Medulla oblongata (tissue), 1 donor: ENCODE data around the gene TEX14.
A peak's percentile ranks its signal among the peaks of the same experiment; 100 is the strongest.

ENCODE experiments used
- DNase-seq: peaks from one replicate; pipeline ENCODE4 v3.0.0-alpha.2; 2015; ENCODE audit errors: extremely low spot score

Gene TEX14

DNA sequence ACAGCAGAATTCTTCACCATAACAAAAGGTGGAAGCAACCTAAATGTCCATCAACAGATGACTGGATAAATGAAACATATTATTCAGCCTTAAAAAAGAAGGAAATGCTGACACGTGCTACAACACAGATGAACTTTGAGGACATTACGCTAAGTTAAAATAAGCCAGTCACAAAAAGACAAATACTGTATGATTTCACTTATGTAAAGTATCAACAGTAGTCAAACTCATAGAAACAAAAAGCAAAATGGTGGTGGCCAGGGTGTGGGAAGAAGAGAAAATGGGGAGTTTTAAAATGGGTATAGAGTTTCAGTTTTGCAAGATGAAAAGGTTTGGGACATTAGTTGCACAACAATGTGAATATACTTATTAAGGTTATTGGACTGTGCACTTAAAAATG is 127.6 kb downstream of the TEX14 start:
- no peak for DNase-seq

DNA sequence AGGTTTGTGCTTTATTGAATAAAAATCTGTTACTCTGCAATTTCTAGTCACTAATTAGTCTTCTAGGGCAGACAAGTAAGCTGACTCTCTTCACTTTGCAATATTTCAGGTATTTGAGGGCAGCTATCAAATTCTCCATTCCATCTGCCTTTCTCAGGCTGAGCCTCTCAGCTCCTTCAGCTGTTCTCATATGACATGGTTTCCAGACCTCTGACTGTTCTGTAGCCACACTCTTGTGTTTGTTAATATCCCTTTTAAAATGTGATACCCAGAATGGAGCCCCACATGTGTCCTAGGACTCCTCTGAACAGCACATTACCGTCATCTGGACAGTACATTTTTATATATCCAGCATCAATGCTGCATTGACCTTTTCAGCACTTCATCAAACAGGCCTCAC is 131.3 kb downstream of the TEX14 start:
- no peak for DNase-seq

DNA sequence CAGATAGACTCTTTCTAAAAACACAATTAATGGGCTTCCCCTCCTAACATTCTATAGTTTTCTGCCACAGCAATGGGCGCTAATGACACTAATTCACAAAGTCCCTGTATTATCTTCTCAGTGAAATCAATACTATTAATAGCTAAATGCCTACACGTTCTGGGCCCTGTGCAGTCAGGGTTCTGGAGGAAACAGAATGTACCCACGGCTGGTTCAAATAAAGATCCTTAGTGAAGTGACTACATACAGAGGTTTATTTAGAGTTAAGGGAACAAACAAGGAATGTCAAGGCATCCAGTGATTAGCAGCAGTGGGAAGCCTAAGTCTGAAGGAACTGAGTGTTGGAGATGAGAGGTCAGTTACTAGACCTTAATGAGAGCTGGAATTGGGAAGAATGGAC is 133.9 kb downstream of the TEX14 start:
- no peak for DNase-seq

DNA sequence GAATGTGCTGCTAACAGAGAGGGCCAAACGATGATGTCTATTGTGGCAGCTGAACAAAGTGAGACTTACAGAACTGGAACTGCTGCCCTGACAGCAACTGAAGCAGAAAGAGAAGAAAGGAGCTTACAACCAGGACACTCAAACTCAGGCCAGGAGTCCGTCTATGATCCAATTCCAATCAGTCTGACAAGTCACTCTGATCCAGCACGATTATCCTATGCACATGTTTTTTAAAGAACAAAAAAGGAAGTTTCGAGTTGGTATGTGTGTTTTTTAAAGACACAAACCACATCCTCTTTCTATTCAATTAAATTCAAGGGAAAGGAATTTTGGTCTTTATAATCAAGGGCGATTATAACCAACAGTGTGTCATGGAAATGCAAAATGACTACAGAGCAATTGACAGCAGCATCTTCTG is 135.0 kb downstream of the TEX14 start:
- peak; percentile 84 for DNase-seq

DNA sequence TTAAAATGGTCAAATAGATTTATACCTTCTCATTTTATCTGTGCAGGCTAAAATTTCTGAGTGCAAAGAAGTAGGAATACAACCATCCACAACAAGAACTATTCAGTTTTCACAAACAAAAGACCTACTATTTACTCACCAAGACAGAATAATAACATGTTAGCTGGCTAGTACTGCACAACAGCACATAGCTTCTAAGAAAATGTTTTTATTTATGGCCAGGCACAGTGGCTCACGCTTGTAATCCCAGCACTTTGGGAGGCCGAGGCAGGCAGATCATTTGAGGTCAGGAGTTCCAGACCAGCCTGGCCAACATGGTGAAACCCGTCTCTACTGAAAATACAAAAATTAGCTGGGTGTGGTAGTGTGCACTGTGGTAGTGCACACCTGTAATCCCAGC is 136.7 kb downstream of the TEX14 start:
- DNase-seq = peak; percentile 83

DNA sequence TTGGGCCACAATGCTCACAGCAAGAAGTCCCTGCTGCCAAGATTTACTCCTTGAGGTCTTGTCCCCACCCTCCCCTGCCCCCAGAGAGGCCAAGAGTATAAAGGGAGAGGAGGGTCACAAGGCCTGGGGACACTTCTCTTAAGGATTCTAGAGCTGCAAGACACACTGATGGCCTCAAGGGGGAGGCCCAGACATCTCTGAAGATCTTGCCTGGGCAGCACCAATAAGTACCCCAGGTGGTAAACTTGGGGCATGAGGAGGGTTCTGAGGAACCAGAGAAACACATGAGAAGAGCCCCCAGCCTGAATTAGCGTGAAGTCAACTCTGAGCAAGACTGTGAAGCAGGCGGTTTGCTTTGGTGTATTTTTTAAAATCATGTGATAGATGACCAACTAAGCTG is 150.6 kb downstream of the TEX14 start:
- no peak for DNase-seq

DNA sequence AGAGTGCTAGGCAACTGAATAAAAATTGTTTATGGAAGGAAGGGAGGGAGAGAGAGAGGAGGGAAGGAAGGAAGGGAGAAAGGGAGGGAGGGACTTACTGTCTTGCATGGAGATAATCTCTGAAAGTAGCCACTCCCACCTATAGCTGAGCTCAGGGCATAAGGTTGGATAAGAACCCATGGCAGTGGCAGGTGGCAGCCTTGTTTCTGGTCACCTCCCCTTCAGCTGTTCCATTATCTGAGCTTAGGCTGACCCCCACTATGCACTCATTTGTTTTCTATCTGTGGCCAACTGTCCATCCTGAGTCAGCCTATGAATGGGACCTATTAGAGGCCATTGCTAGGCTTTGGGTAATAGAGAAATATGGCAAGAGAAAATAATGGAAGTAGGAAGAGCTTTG is 152.1 kb downstream of the TEX14 start:
- no peak for DNase-seq

DNA sequence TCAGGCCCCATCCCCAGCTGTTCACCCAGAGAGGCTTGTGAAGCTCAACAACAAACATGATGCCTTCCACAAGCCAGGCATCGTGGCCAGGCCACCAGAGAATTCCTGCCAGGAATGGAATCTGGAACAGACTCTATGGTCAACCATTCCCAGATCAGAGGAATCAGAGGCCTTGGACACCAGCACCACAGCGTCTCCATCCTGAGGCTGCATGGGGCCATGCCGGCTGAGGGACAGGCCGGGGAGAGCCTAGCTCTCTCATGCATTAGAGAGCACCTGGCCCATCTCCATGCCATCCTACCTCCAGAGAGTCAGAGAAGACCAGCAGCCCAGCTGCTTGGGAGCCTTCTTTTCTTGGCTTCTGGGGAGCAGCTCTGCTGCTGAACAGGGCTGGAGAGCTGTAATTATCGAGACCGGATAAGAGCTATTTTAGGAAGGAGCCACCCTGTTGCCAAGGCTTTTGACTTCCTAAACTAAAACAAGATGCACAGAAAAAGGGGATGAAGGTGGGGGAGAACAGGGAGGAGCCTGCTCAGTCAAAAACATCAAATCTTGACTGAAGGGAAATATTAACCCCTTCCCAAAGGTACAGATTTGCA is 152.9 kb downstream of the TEX14 start:
- no peak for DNase-seq

DNA sequence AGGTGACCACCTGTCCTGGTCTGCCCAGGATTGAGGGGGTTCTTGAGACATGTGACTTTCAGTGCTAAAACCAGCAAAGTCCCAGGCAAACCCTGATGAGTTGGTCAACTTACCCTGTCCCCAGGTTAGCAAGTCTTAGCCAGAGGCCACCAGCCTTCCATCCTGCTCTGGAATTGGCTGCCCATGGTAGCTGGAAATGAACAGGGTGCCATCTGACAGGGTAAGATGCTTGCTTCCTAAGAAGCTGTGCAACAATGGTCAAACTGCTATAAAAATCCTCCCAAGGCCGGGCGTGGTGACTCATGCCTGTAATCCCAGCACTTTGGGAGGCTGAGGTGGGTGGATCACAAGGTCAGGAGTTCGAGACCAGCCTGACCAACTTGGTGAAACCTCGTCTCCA is 154.6 kb downstream of the TEX14 start:
- DNase-seq = no peak

DNA sequence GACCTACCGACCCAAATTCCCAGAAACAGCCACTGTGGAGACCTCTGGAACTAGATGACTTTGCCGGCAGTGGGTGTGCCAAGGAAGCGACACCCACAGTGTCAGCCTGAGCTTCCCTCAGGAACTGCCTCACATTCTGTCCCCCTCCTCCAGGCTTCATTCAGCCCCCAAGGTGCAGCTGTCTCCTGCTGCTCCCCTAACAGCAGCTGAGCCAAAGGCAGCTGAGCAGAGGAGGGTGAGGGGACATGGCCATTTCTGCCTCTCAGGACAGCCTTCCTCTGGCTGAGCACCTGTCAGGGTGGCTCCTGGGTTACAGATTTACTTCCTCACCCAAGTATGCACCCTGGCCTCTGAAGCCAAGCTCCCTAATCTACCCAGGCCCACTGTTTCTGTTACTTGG is 155.3 kb downstream of the TEX14 start:
- no peak for DNase-seq

DNA sequence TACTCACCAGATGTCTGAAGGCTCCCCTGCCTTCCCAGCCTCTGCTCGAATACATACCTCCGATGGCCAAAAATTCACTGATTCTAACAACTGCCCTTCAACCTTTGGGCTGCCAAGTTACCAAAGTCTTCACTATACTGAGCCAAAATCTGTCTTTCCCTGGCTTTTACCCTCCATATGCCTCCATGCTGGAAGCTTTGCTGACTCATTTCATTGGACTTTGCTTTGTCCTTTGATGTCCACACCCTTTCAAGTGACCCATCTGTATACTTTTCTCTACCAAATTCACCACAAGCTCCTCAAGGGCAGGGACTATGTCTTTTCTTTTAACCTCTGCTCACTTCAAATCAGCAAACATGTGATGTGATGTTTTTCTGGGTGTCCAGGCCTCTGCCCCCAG is 156.4 kb downstream of the TEX14 start:
- DNase-seq = no peak

DNA sequence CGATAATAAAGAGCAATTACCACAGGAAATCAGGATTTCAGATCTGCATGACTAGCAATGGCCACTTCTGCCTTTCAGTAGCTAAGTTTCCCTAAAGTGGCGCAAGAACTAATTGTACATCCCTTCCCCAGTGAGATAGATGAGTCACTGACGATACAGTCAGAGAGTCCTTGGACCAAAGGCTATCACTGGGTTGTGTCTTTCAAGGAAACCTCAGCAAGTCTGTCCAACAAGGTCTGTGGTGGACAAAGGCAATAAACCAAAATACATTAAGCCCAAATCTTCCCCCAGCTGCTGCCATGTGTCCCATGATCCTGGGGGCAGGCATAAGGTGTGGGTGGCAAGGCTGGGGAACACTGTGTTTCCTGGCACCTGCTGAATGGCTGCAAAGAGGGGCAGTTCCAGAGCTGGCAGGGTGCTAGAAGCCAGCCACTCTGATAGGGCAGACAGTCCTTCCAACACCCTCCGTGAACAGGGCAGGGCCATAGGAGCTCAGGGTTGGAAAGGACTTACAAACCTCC is 156.9 kb downstream of the TEX14 start:
- no peak for DNase-seq

DNA sequence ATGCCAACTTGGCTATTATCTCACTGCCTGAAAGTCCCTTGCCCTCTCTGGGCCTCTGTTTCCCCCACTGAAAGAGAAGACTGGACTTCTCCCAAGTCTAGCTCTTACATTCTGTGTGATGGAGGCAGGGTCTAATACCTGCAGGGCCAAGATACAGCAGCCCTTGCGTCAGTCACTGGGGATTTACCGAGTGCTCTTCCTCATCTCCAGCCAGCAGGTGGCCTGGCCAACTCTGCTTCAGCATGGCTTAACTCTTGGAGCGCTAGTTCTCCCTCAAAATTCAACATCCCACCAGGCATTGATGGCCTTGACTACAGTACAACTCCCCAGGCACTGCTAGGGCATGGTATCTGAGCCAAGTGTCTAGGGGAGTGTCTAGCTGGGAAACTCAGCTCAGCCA is 157.5 kb downstream of the TEX14 start:
- DNase-seq = no peak

DNA sequence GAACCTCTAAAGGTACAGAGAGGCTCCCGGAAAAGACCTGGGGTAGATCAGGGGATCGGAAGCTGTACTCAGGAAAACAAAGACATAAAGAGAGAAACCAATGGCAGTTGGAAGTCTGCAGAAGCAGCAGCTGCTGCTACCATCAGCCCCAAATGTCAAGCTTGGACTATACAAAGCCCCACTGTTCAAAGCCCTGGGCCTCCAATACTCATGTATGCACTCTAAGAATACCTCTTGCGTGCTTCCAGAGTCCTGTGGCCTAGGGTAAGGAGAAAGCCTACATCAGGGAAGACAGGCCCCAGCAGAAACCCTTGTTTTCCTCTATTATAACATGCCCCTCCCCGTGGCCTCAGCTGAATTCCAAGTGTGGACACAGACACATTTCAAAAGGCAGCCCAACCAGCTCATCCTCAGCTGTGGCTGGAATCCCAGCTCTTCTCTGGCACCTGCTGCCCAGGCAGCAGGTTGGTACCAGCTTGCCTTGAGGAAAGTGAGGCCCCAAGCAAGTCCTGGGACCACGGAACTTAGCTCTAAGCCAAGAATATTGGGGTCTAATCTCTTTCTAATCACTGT is 158.1 kb downstream of the TEX14 start:
- peak; percentile 75 for DNase-seq

DNA sequence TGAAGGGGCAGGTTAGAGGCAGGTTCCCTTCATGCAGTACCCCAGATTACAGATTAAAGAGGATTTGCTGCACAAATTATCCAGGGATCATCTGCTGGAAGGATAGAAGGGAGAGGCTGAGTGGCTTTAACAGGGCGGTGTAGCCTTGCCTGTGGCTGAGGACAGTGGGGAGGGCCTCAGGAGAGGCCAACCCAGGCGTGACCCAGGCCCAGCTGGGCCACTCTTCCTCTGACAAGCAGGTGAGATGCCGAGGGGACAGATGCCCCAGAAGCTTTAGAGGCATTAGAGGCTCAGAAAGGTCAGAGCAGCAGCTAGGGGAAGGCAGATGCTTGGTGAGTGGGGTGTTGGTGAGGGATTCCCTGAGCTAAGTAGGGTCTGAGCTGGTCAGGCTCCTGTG is 159.3 kb downstream of the TEX14 start:
- DNase-seq = no peak

DNA sequence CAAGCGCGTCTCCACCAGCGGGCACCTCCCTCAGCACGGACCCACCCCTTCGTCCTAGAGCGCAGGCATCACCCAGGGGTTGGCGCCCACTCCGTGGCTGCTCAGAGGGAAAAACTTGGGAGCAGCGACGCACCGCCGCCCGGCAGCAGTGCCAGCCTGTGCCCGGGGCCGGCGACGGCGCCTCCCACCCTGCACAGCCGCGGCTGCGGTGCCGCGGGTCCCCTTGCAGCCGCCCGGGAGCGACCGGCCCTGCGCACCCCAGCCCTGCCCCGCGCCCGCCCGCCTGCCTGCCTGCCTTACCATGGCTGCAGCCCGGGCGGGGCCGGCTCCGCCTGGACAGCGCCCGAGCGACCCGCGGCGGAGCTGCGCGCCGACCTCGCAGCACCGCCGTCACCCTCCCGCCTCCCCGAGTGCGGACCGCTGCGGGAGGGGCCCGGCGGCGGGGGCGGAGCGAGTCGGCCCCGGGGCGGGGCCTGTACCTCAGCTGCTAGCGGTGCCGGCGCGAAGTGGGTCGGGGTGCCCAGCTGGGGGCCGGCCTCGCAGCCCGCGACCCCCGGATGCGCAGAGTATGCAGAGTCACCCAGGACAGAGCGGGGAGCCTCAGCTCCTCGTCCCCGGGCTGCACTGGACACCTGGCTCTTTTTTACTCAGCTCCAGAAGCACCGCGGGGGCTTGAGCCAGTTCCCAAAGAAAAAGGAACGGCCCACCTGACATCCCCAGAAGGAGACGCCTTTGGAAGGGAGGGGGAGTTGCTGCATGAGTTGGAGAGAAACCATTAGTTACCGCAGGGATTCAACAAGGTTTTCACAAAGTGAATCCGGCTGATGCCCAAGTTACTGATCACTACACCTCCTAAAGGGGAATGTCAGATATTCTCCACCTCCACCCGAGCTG is 159.9 kb downstream of the TEX14 start:
- peak; percentile 80 for DNase-seq

DNA sequence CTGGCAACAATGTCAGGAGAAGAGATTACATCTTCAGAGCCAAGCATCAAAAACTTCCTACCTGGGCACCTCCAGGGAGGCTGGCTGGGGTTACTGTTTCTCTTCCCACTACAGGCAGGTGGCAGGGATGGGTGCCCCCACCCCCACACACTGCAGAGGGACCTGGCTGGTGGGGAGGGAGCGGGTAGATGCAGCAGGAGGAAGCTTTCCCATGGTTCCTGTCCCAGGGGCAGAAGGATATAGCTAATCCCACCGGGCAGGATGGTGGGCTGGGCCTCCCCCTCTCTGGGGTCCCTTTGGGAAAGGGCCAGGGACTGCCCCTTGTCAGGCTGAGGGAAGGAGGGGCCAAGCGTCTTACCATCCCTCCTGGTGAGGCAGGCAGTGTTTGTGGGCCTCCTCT is 160.7 kb downstream of the TEX14 start:
- peak; percentile 28 for DNase-seq

DNA sequence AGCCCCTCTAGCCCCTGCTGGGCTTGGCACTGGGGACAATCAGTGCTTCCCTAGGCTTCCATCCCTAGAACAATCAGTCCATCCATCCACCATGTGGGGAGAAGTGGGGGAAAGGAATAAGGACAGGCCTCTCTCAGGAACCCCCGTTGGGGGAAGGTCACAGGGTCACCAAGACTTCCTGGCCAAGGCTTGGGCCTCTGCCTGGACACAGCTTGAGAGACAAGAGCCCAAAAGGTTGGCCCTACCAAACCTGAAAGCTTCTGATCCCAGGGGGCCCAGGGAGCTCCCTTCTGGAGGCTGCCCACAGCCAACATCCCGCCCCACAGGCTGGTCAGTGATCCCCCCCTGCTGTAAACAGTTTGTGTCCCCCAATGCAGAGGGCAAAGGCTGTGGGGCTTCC is 161.2 kb downstream of the TEX14 start:
- peak; percentile 22 for DNase-seq

DNA sequence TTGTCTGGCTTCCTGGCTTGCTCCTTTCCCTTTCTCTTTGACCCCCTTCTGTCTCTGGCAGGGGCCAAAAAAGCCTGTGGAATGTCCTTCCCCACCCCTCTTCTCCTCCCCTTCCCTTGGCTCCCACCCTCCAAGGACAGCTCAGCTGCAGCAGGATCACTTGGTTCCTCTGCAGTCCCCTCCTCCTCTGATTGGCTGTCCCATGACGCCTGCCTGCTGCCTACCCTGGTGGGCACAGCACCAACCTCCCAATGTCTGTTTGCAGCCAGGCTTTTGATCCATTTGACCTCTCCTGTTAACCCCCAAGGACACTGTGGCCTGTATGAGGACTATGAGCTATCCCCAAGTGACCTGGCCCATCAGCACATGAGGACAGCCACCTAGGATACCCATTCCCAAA is 162.6 kb downstream of the TEX14 start:
- DNase-seq = peak; percentile 82

DNA sequence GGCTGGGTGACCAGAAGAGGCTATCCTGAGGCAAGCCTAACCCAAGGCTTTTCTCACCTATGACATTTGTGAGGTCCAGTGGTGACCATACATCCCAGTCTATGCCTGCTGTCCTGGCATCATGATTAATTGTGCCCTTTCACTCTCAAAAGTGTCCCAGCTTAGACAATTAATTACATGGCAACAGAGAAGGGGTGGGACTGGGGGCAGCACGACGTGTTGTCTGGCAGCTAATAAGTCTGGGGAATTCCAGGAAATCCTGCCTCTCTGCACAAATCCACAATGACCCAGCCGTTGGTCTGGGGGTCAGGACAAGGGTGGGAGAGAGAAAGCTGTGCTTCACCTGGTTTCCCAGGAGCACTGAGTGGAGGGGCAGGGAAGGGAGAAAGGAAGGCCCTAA is 163.4 kb downstream of the TEX14 start:
- peak; percentile 26 for DNase-seq

DNA sequence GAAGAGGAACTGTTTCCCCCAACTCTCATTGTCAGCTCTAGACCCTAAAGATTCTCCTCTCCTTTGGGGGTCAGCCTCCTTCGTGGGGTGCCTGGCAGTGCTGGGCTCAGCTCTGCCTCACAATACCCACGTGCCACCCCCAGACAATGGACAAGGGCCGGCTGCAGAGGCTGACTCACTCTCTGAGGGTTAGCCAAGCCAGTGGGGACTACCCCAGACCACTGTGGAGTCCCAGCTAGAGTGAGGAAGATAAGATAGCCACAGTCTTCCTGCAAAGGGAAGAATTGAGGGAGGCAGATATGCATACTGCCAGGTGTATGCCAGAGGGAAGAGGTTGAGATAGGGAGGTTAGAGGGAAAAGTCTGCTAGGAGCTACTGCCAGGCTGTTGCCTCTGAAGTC is 163.9 kb downstream of the TEX14 start:
- DNase-seq = peak; percentile 94

DNA sequence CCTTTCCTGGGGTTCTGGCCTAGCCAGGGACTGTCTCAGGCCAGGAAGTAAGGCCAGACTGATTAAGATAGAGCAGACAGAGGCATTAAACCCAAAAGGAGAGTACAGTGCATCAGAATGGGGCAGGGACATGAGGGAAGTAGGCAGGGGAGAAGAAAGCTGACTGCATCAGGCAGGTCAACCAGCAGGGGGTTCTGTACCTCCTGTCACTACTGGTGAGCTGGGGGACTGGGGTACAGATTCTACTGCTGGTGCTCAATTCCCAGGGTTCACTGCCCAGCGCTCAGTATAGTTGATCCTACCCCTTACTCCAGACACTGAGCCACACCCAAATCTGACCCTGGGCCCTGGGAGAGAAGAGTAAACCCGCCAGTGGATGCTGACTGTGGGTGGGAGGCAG is 164.5 kb downstream of the TEX14 start:
- DNase-seq = peak; percentile 51

DNA sequence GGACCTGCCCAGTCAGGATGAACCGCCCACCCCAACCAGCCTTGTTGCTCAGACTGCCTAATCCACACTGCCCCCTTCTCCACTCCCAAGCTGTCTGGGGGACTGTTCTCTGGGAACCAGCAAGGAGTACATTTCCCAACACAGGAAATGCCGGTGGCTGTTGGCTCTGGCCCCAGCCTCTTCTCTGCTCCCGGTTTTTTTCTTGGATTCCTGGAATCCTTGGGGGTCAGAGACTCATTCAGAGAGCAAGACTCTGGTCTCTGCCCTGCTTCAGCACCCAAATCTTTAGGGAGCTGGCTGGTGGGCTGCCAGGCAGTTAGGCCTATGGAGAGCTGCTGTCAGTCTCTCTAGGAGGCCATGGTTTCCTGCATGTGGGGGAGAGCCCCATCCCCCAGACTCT is 166.6 kb downstream of the TEX14 start:
- DNase-seq = no peak
